ENCODE results near the gene VAV1.

DNA sequence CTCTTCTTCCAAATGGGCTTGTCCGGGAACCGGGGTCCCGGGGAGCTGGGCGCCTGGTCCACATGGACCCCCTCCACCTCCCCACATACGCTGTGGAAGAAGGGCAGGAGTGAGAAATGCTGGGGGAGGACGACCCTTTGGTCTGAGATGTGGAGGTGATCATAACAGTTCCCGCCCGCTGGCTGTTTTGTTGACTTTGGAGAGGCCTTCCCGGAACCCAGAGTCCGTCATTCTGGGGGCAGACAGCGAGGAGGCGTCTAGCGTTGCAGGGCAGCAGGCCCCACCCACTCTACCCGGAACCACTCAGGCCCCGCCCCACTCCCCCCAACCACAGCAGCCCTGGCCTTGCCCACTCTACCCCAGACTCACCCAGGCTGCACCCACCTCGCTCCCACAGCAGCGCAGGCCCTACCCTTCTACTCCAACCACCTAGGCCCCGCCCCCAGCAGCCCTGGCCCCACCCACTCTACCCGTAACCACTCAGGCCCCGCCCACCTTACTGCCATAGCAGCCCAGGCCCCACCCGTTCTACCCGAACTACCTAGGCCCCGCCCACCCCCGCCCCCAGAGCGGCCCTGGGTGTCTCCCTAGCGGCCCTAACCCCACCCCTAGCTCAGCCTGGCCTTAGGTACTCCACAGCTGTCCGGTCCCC is 42.2 kb upstream of the VAV1 start:
- no peak for TF ChIP-seq CEBPB (IDR thresholded peaks at IDR 0.05)
- TF ChIP-seq, protein P1, sequence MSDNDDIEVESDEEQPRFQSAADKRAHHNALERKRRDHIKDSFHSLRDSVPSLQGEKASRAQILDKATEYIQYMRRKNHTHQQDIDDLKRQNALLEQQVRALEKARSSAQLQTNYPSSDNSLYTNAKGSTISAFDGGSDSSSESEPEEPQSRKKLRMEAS (IDR thresholded peaks at IDR 0.05): no peak
- TF ChIP-seq KDM1A (IDR thresholded peaks at IDR 0.05; ENCODE audit: low read depth): no peak
- TF ChIP-seq HDAC2 (IDR thresholded peaks at IDR 0.05): no peak
- TF ChIP-seq, protein P2, sequence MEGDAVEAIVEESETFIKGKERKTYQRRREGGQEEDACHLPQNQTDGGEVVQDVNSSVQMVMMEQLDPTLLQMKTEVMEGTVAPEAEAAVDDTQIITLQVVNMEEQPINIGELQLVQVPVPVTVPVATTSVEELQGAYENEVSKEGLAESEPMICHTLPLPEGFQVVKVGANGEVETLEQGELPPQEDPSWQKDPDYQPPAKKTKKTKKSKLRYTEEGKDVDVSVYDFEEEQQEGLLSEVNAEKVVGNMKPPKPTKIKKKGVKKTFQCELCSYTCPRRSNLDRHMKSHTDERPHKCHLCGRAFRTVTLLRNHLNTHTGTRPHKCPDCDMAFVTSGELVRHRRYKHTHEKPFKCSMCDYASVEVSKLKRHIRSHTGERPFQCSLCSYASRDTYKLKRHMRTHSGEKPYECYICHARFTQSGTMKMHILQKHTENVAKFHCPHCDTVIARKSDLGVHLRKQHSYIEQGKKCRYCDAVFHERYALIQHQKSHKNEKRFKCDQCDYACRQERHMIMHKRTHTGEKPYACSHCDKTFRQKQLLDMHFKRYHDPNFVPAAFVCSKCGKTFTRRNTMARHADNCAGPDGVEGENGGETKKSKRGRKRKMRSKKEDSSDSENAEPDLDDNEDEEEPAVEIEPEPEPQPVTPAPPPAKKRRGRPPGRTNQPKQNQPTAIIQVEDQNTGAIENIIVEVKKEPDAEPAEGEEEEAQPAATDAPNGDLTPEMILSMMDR (IDR thresholded peaks at IDR 0.05): no peak
- no peak for TF ChIP-seq NFE2L2 (conservative IDR thresholded peaks at IDR 0.05; ENCODE audit: low read length)
- no peak for TF ChIP-seq REST (IDR thresholded peaks at IDR 0.05)
- no peak for TF ChIP-seq SREBF2 (IDR thresholded peaks at IDR 0.05)

Data from A549 (cell line).